Spleen (tissue), 11 donors: ENCODE measurements around the gene KLHL33. TPM values are rescaled to one million over a fixed set of nuclear protein-coding genes. Genes with fewer than 3 reads are reported as not detected.

Experiments used
- DNase-seq: peaks from one replicate; pipeline ENCODE4 v3.0.0-alpha.2; 2020
- H3K27ac ChIP-seq, 8 donors: fragments of 200-600 bp; sonication (generic) in 7 of 8; 1 replicate in 4 of 8; 2 replicates in 4 of 8; pipeline versions ENCODE4 v1.5.0 to v1.8.0; 2016 to 2021; ENCODE audit warnings: inconsistent platforms in 4 of 8, mild to moderate bottlenecking in 4 of 8, moderate library complexity in 1 of 8
- H3K27me3 ChIP-seq, 7 donors: fragments of 200-600 bp; sonication (generic) in 6 of 7; replicated peaks in 1 of 7; 1 replicate in 4 of 7; 2 replicates in 3 of 7; pipeline versions ENCODE4 v1.5.0 to v1.8.0; 2016 to 2021; ENCODE audit warnings: inconsistent platforms in 3 of 7, mild to moderate bottlenecking in 1 of 7
- H3K36me3 ChIP-seq, 6 donors: fragments of 200-600 bp; sonication (generic) in 5 of 6; 1 replicate in 4 of 6; 2 replicates in 2 of 6; pipeline versions ENCODE4 v1.5.0 to v1.8.0; 2016 to 2021; ENCODE audit warnings: inconsistent platforms in 2 of 6
- H3K4me1 ChIP-seq, 6 donors: fragments of 200-600 bp; sonication (generic) in 5 of 6; 1 replicate in 3 of 6; 2 replicates in 3 of 6; pipeline versions ENCODE4 v1.5.0 to v1.8.0; 2016 to 2021; ENCODE audit warnings: inconsistent platforms in 3 of 6
- H3K4me3 ChIP-seq, 8 donors: fragments of 200-600 bp; sonication (generic) in 7 of 8; 1 replicate in 4 of 8; 2 replicates in 4 of 8; pipeline versions ENCODE4 v1.5.0 to v1.8.0; 2016 to 2021; ENCODE audit warnings: inconsistent platforms in 4 of 8, mild to moderate bottlenecking in 4 of 8, moderate library complexity in 2 of 8
- H3K9me3 ChIP-seq, 8 donors: fragments of 200-600 bp; sonication (generic) in 7 of 8; 1 replicate in 4 of 8; 2 replicates in 4 of 8; pipeline versions ENCODE4 v1.5.0 to v1.8.0; 2016 to 2021; ENCODE audit warnings: inconsistent platforms in 4 of 8
- POLR2A ChIP-seq, 3 donors: fragments of 450-650 bp; IDR thresholded peaks; one replicate each; pipeline ENCODE4 v1.5.1; 2017; ENCODE audit warnings: antibody characterized with exemption in 3 of 3, mild to moderate bottlenecking in 1 of 3
- POLR2AphosphoS5 ChIP-seq, 3 donors: sonication (generic); formaldehyde crosslinking; IDR thresholded peaks; one replicate each; pipeline ENCODE4 v1.5.1; 2017; ENCODE audit warnings: antibody characterized with exemption in 3 of 3
- WGBS, 5 donors: extraction: QIAGEN DNeasy Blood & Tissue Kit in 3 of 5; methylation state at CpG; one replicate each; pipeline versions ENCODE4 v1.1.5 to v1.1.7; 2013 to 2018; 5-methylcytosine and 5-hydroxymethylcytosine counted together
- intact Hi-C: fragments of 100-400 bp; cut with DNase I; formaldehyde crosslinking; loops from one replicate; pipeline ENCODE4 v1.15.0; 2023; ENCODE audit warnings: low total_unique reads
- polyA plus RNA-seq, 3 donors: library from polyadenylated mRNA; stranded (reverse); fragments of 200-250 nt; gene quantifications; one replicate each; pipeline ENCODE4 v1.2.1, GENCODE V29; 2013
- small RNA-seq, 4 donors: library from RNA; depleted of rRNA; stranded (forward); fragments of <200 nt; gene quantifications; one replicate each; pipeline ENCODE3, GENCODE V24; 2016
- total RNA-seq, 7 donors: library from RNA; depleted of rRNA in 3 of 7; stranded (reverse); fragments of >200 nt in 3 of 7; fragmentation: NEBNext Ultra II Directional in 4 of 7; extraction: Animal tissue kit (Norgen Biotek cat#: 25700) in 4 of 7; gene quantifications; one replicate each; pipeline versions ENCODE4 v1.1.0 to v1.2.1, GENCODE V29; 2016 to 2021
- TF ChIP-seq, protein P1 (sequence below), 11 experiments: fragments of 200-600 bp in 7 of 11; fragments of 450-650 bp in 4 of 11; sonication (generic) in 4 of 11; IDR thresholded peaks in 8 of 11; conservative IDR thresholded peaks in 3 of 11; 1 replicate in 7 of 11; 2 replicates in 4 of 11; pipeline versions ENCODE4 v1.4.0 to v1.8.0; 2016 to 2021; ENCODE audit warnings: antibody characterized with exemption in 11 of 11, inconsistent platforms in 4 of 11, mild to moderate bottlenecking in 1 of 11
- donor health status: healthy with polysubstance abuse.
- donor health status: DM: no; HTN: no; CAD: no; lungs with moderate emphysema.
- donor health status: DM: no; HTN: no; CAD: no.
- donor health status: Bipolar disorder and iron deficiency.
- donor health status: healthy.
- donor health status: DM: no; HTN: no; CAD: no.
- donor health status: DM: yes; HTN: yes; CAD: no.

The KLHL33 gene
- total and polyA plus RNA-seq, 10 donors = 0.22 to 2.9 (median 0.75) TPM; not detected in 1

DNA sequence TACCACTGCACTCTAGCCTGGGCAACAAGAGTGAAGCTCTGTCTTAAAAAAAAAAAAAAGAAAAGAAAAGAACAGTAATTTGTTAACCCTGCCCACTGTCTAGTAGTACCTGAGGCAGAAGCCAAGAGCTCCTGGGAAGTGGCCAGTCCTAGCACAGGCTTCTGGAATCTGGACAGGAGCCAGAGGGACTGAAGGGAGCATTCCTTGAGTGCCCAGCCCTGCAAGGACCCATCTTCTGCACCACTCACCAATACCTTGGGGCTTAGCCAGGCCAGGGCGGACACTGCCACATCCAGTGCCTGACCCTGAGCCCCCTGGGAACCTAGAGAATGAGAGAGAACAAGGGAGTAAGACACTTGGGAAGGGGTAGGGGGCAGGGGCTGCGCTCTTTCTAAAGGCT, 58.8 kb downstream of the KLHL33 start:
- TF ChIP-seq POLR2A (IDR thresholded peaks at IDR 0.05) (no peak), POLR2AphosphoS5 (IDR thresholded peaks at IDR 0.05) (no peak)
- TF ChIP-seq, protein P1, sequence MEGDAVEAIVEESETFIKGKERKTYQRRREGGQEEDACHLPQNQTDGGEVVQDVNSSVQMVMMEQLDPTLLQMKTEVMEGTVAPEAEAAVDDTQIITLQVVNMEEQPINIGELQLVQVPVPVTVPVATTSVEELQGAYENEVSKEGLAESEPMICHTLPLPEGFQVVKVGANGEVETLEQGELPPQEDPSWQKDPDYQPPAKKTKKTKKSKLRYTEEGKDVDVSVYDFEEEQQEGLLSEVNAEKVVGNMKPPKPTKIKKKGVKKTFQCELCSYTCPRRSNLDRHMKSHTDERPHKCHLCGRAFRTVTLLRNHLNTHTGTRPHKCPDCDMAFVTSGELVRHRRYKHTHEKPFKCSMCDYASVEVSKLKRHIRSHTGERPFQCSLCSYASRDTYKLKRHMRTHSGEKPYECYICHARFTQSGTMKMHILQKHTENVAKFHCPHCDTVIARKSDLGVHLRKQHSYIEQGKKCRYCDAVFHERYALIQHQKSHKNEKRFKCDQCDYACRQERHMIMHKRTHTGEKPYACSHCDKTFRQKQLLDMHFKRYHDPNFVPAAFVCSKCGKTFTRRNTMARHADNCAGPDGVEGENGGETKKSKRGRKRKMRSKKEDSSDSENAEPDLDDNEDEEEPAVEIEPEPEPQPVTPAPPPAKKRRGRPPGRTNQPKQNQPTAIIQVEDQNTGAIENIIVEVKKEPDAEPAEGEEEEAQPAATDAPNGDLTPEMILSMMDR (IDR thresholded peaks at IDR 0.05 in 8 of 11, conservative IDR thresholded peaks at IDR 0.05 in 3 of 11) = no peak
- Histone ChIP-seq H3K4me3 (no peak overlapping the region), H3K27me3 (no peaks in the 10 kb centered on the region), H3K27ac (no peak overlapping the region), H3K36me3 (peaks cover 20 to 100% (median 99%) of the 10 kb centered on the region in 6 donors), H3K4me1 (no peaks in the 10 kb centered on the region), H3K9me3 (no peaks in the 10 kb centered on the region)
- 90 to 99% (median 96%) methylated on average over 2 of the region's 2 CpGs for WGBS, 5 donors
- no peak for DNase-seq
- intact Hi-C loops = no loop called here

DNA sequence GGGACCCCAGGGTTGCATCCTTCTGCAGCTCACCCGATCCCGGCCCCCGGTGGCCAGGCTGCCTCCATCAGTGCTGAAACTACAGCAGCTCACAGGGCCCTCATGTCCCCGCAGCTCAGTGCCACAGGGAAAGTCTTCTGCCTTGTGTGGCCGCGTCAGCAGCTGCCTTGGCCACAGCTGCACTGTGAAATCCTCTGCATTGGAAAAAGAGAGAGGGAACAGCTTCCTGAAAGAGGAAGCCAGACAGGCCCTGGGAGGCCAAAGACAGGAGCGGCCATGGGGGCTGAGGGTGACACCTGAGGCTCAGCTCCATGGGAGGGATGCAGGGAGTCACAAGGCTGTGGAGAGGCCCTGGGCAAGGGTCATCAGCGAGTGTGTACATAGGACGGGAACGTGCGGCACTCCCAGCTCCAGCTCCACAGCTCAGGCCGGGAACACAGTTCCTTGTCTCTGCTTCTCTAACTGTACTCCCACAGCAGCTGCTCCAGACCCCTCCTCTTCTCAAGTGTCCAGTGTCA, 59.8 kb downstream of the KLHL33 start:
- peaks cover 20 to 100% (median 98%) of the 10 kb centered on the region in 6 donors for H3K36me3 ChIP-seq

More for the DNA sequence above, 59.8 kb downstream of the KLHL33 start:
- 91 to 96% (median 94%) methylated on average over 12 of the region's 12 CpGs for WGBS, 5 donors
- Histone ChIP-seq H3K27me3 (no peaks in the 10 kb centered on the region), H3K27ac (no peak overlapping the region), H3K4me1 (no peaks in the 10 kb centered on the region), H3K9me3 (no peaks in the 10 kb centered on the region), H3K4me3 (no peak overlapping the region)
- no peak for DNase-seq
- intact Hi-C loops = no loop called here
- peak in 1 of 3 donors; percentile 11 for TF ChIP-seq POLR2AphosphoS5 (IDR thresholded peaks at IDR 0.05)
- TF ChIP-seq POLR2A (IDR thresholded peaks at IDR 0.05) = no peak
- TF ChIP-seq, protein P1 (IDR thresholded peaks at IDR 0.05 in 8 of 11, conservative IDR thresholded peaks at IDR 0.05 in 3 of 11) = no peak

Small RNAs within 50 kb of the gene (small RNA-seq; reads per million reads assigned to genes)
- gene RNA5SP382 = 0.62 to 2.7 (median 1.1) reads per million in 4 donors

Other genes with a start within 250 kb of the KLHL33 start
- gene OR11G2, start 245.3 kb downstream of the KLHL33 start, total RNA-seq = not detected
- gene OR11G2, start 245.3 kb downstream of the KLHL33 start, polyA plus RNA-seq = not detected
- not detected for gene OR11H6, start 212.5 kb downstream of the KLHL33 start, total RNA-seq
- gene OR11H6, start 212.5 kb downstream of the KLHL33 start, polyA plus RNA-seq = not detected
- not detected for gene OR11H7, start 207.2 kb downstream of the KLHL33 start, total RNA-seq
- not detected for gene OR11H7, start 207.2 kb downstream of the KLHL33 start, polyA plus RNA-seq
- gene OR11H4, start 196.9 kb downstream of the KLHL33 start, total RNA-seq = not detected
- not detected for gene OR11H4, start 196.9 kb downstream of the KLHL33 start, polyA plus RNA-seq
- 10 to 100 TPM; 12.5 to 21.9 (median 18.8) TPM for gene TTC5, start 130.2 kb downstream of the KLHL33 start, total RNA-seq
- gene TTC5, start 130.2 kb downstream of the KLHL33 start, polyA plus RNA-seq = 1 to 10 TPM; 5.9 to 7.2 (median 6.7) TPM
- 10 to 100 TPM; 21.1 to 32.8 (median 27.9) TPM for gene CCNB1IP1, start 102.9 kb downstream of the KLHL33 start, total RNA-seq
- 10 to 100 TPM; 30.4 to 49.1 (median 43.6) TPM for gene CCNB1IP1, start 102.9 kb downstream of the KLHL33 start, polyA plus RNA-seq
- 10 to 100 TPM; 10.9 to 25.0 (median 17.2) TPM for gene PARP2, start 92.5 kb downstream of the KLHL33 start, total RNA-seq
- gene PARP2, start 92.5 kb downstream of the KLHL33 start, polyA plus RNA-seq = 10 to 100 TPM in 2 of 3 donors, 1 to 10 TPM in 1; 9.1 to 12.0 (median 11.3) TPM
- 10 to 100 TPM; 55.1 to 91.7 (median 70.5) TPM for gene TEP1, start 22.7 kb downstream of the KLHL33 start, total RNA-seq
- gene TEP1, start 22.7 kb downstream of the KLHL33 start, polyA plus RNA-seq = 10 to 100 TPM; 19.2 to 38.7 (median 26.7) TPM
- gene OSGEP, start 18.6 kb upstream of the KLHL33 start, total RNA-seq = 100 to 1,000 TPM in 2 of 7 donors, 10 to 100 TPM in 5; 48.6 to 110 (median 72.6) TPM
- gene OSGEP, start 18.6 kb upstream of the KLHL33 start, polyA plus RNA-seq = 100 to 1,000 TPM in 1 of 3 donors, 10 to 100 TPM in 2; 78.7 to 107 (median 87.1) TPM
- gene APEX1, start 19.1 kb upstream of the KLHL33 start, total RNA-seq = 100 to 1,000 TPM in 6 of 7 donors, 10 to 100 TPM in 1; 89.4 to 153 (median 104) TPM
- gene APEX1, start 19.1 kb upstream of the KLHL33 start, polyA plus RNA-seq = 100 to 1,000 TPM; 139 to 151 (median 140) TPM
- gene PIP4P1, start 25.3 kb upstream of the KLHL33 start, total RNA-seq = 10 to 100 TPM; 32.5 to 45.6 (median 38.4) TPM
- gene PIP4P1, start 25.3 kb upstream of the KLHL33 start, polyA plus RNA-seq = 10 to 100 TPM; 37.1 to 79.6 (median 55.9) TPM
- 10 to 100 TPM; 36.0 to 93.1 (median 65.5) TPM for gene PNP, start 33.2 kb upstream of the KLHL33 start, total RNA-seq
- gene PNP, start 33.2 kb upstream of the KLHL33 start, polyA plus RNA-seq = 10 to 100 TPM; 44.8 to 64.3 (median 48.2) TPM
- gene RNASE10, start 69.4 kb upstream of the KLHL33 start, total RNA-seq = under 1 TPM in 4 of 7 donors, not detected in 3; 0.60 to 0.95 (median 0.71) TPM
- gene RNASE10, start 69.4 kb upstream of the KLHL33 start, polyA plus RNA-seq = not detected
- not detected for gene RNASE9, start 124.9 kb upstream of the KLHL33 start, total RNA-seq
- gene RNASE9, start 124.9 kb upstream of the KLHL33 start, polyA plus RNA-seq = not detected
- not detected for gene RNASE11, start 151.8 kb upstream of the KLHL33 start, total RNA-seq
- not detected for gene RNASE11, start 151.8 kb upstream of the KLHL33 start, polyA plus RNA-seq
- not detected for gene RNASE12, start 155.2 kb upstream of the KLHL33 start, total RNA-seq
- not detected for gene RNASE12, start 155.2 kb upstream of the KLHL33 start, polyA plus RNA-seq
- gene OR6S1, start 205.5 kb upstream of the KLHL33 start, total RNA-seq = under 1 TPM in 2 of 7 donors, not detected in 5; 0.27 to 0.77 TPM
- under 1 TPM in 1 of 3 donors, not detected in 2; 0.10 TPM for gene OR6S1, start 205.5 kb upstream of the KLHL33 start, polyA plus RNA-seq
- 10 to 100 TPM in 3 of 7 donors, 1 to 10 TPM in 3, under 1 TPM in 1; 0.89 to 19.9 (median 9.8) TPM for gene RNASE4, start 248.4 kb upstream of the KLHL33 start, total RNA-seq
- 10 to 100 TPM in 1 of 3 donors, 1 to 10 TPM in 2; 7.6 to 15.6 (median 8.4) TPM for gene RNASE4, start 248.4 kb upstream of the KLHL33 start, polyA plus RNA-seq